GM12878 (cell line): ENCODE results near the gene SMIM44. TPM values are rescaled to one million over a fixed set of nuclear protein-coding genes. Genes with fewer than 3 reads are reported as not detected.

Experiments
- ATAC-seq: fragments of 200-7000 bp; cut with Tn5 transposase; 3 replicates; pipeline ENCODE4 v1.9.1; 2020; ENCODE audit warnings: mild to moderate bottlenecking, moderate library complexity
- BruUV-seq: library from RNA; stranded (reverse); fragments of 400-500 nt; replicated peaks from 2 replicates; lab custom pipeline; 2021; lab: Mats Ljungman, UMichigan
- CTCF ChIA-PET: fragments of 300-600 bp; sonication (Branson Sonifier 250); formaldehyde crosslinking; extraction: SDS; loops from one replicate; lab custom pipeline; 2021; ENCODE audit warnings: inconsistent platforms; lab: Yijun Ruan, JAX
- POLR2A ChIA-PET: fragments of 350-600 bp; formaldehyde crosslinking; extraction: SDS; loops from one replicate; lab custom pipeline; 2021; ENCODE audit warnings: inconsistent platforms; lab: Charles Lee
- RAD21 ChIA-PET: fragments of 300-600 bp; sonication (Branson Sonifier 250); formaldehyde crosslinking; loops from one replicate; lab custom pipeline; 2023; ENCODE audit warnings: antibody characterized with exemption; ENCODE audit not compliant: unreplicated experiment; lab: Charles Lee
- SMC1A ChIA-PET: fragments of 300-600 bp; sonication (Branson Sonifier 250); formaldehyde crosslinking; loops from one replicate; lab custom pipeline; 2023; ENCODE audit not compliant: unreplicated experiment, uncharacterized antibody; lab: Charles Lee
- DNase-seq: peaks from one replicate; pipeline ENCODE4 v3.0.0-alpha.2; 2011; ENCODE audit warnings: low read depth, low spot score
- FAIRE-seq: peaks from 3 replicates; lab custom pipeline; 2011; peaks lifted over from hg19 to GRCh38; lab: Jason Lieb, UNC
- H2AFZ ChIP-seq: 2 replicates; pipeline ENCODE4 v1.6.0; 2011; ENCODE audit warnings: low read depth, low read length, control low read depth; ENCODE audit not compliant: control insufficient read depth
- H3K27ac ChIP-seq: 2 replicates; pipeline ENCODE4 v1.5.1; 2011; ENCODE audit warnings: control low read depth; ENCODE audit not compliant: control insufficient read depth, insufficient read depth
- H3K27me3 ChIP-seq, 2 experiments: replicated peaks in 1 of 2; 2 replicates each; pipeline versions ENCODE4 v1.6.0 to v1.6.1; 2011; ENCODE audit warnings: low read length in 1 of 2; ENCODE audit not compliant: control insufficient read depth in 2 of 2, insufficient read depth in 2 of 2
- H3K36me3 ChIP-seq, 2 experiments: 2 replicates each; pipeline ENCODE4 v1.5.1; 2011; ENCODE audit warnings: low read length in 1 of 2; ENCODE audit not compliant: control insufficient read depth in 2 of 2, insufficient read depth in 2 of 2
- H3K4me1 ChIP-seq: 2 replicates; pipeline ENCODE4 v1.6.1; 2011; ENCODE audit warnings: mild to moderate bottlenecking, low read length, moderate library complexity, mixed read lengths; ENCODE audit not compliant: control insufficient read depth, insufficient read depth
- H3K4me2 ChIP-seq: 2 replicates; pipeline ENCODE4 v1.6.0; 2011; ENCODE audit warnings: control low read depth; ENCODE audit not compliant: control insufficient read depth, insufficient read depth
- H3K4me3 ChIP-seq: fragments of 200-600 bp; sonication (generic); 2 replicates; pipeline ENCODE4 v1.5.1; 2016
- H3K79me2 ChIP-seq: 2 replicates; pipeline ENCODE4 v1.6.0; 2011; ENCODE audit warnings: low read length; ENCODE audit not compliant: control insufficient read depth, insufficient read depth
- H3K9ac ChIP-seq: 2 replicates; pipeline ENCODE4 v1.8.0; 2011; ENCODE audit warnings: low read length, control low read depth, mixed read lengths; ENCODE audit not compliant: control insufficient read depth, insufficient read depth
- H3K9me3 ChIP-seq: replicated peaks from 3 replicates; pipeline ENCODE4 v1.5.1; 2011; ENCODE audit warnings: mild to moderate bottlenecking, low read length; ENCODE audit not compliant: control insufficient read depth, insufficient read depth
- H4K20me1 ChIP-seq: 2 replicates; pipeline ENCODE4 v1.6.0; 2011; ENCODE audit not compliant: control insufficient read depth, insufficient read depth
- ASH2L ChIP-seq: fragments of 300-600, 200-600 bp; sonication (generic); IDR thresholded peaks from 2 replicates; pipeline ENCODE4 v1.6.1; 2017; ENCODE audit warnings: low read depth, mild to moderate bottlenecking, borderline replicate concordance
- BHLHE40 ChIP-seq, 2 experiments: fragments of 450-650 bp in 1 of 2; IDR thresholded peaks; 2 replicates each; pipeline ENCODE4 v1.6.1; 2011 to 2017; ENCODE audit warnings: low read depth in 2 of 2, borderline replicate concordance in 1 of 2, improper control_type of control experiment in 1 of 2, low read length in 1 of 2, mild to moderate bottlenecking in 1 of 2
- CBFB ChIP-seq: IDR thresholded peaks from 2 replicates; pipeline ENCODE4 v1.6.1; 2016; ENCODE audit warnings: antibody characterized with exemption, low read depth
- CHD1 ChIP-seq: IDR thresholded peaks from 2 replicates; pipeline ENCODE4 v1.6.1; 2012; ENCODE audit warnings: low read depth, low read length, improper control_type of control experiment
- ESRRA ChIP-seq: IDR thresholded peaks from 2 replicates; pipeline ENCODE4 v1.6.1; 2012; ENCODE audit warnings: mild to moderate bottlenecking, low read length, improper control_type of control experiment
- HDGF ChIP-seq: fragments of 450-650 bp; IDR thresholded peaks from 2 replicates; pipeline ENCODE4 v1.6.1; 2016; ENCODE audit warnings: antibody characterized with exemption
- KLF5 ChIP-seq: fragments of 450-650 bp; IDR thresholded peaks from 2 replicates; pipeline ENCODE4 v1.6.1; 2014; ENCODE audit warnings: mild to moderate bottlenecking; ENCODE audit not compliant: partially characterized antibody
- MEF2B ChIP-seq: fragments of 450-650 bp; IDR thresholded peaks from 2 replicates; pipeline ENCODE4 v1.6.1; 2018; ENCODE audit warnings: mild to moderate bottlenecking, moderate library complexity; ENCODE audit not compliant: partially characterized antibody, poor library complexity, severe bottlenecking
- MTA2 ChIP-seq: fragments of 450-650 bp; IDR thresholded peaks from 2 replicates; pipeline ENCODE4 v1.6.1; 2016; ENCODE audit warnings: low read depth, mild to moderate bottlenecking, moderate library complexity
- MYB ChIP-seq: fragments of 150-350 bp; IDR thresholded peaks from 2 replicates; pipeline ENCODE4 v1.6.1; 2014; ENCODE audit warnings: mild to moderate bottlenecking, low read depth, low read length, borderline replicate concordance
- NRF1 ChIP-seq: conservative IDR thresholded peaks from 2 replicates; pipeline ENCODE4 v1.6.1; 2011; ENCODE audit warnings: mild to moderate bottlenecking, low read depth, low read length, improper control_type of control experiment
- PAX8 ChIP-seq: fragments of 450-650 bp; IDR thresholded peaks from 2 replicates; pipeline ENCODE4 v1.6.1; 2017; ENCODE audit warnings: mild to moderate bottlenecking, moderate library complexity
- PML ChIP-seq: IDR thresholded peaks from 2 replicates; pipeline ENCODE4 v1.6.1; 2012; ENCODE audit warnings: low read length, inconsistent platforms
- POLR2A ChIP-seq: IDR thresholded peaks from 2 replicates; pipeline ENCODE4 v1.6.1; 2011; ENCODE audit warnings: low read depth, mild to moderate bottlenecking, low read length
- POLR2AphosphoS2 ChIP-seq: IDR thresholded peaks from 2 replicates; pipeline ENCODE4 v1.6.1; 2011; ENCODE audit warnings: low read depth, mild to moderate bottlenecking, low read length, improper control_type of control experiment, moderate library complexity
- RUNX3 ChIP-seq: IDR thresholded peaks from 2 replicates; pipeline ENCODE4 v1.6.1; 2012; ENCODE audit warnings: low read length, inconsistent platforms
- USF1 ChIP-seq: IDR thresholded peaks from 2 replicates; pipeline ENCODE4 v1.6.1; 2011; ENCODE audit warnings: borderline replicate concordance, low read depth, mild to moderate bottlenecking, moderate library complexity, mixed read lengths, low read length; ENCODE audit not compliant: insufficient read depth; ENCODE audit errors: extremely low read length
- WGBS: methylation state at CpG from one replicate; pipeline ENCODE4 v1.1.6; 2016; ENCODE audit warnings: low lambda C conversion rate; ENCODE audit not compliant: insufficient replicate concordance, insufficient coverage; ENCODE audit errors: missing lambda C conversion rate; 5-methylcytosine and 5-hydroxymethylcytosine counted together
- in situ Hi-C: fragments of 300-500 bp; cut with MboI; formaldehyde crosslinking; loops from 9 replicates; pipeline ENCODE4 v1.14.3; 2018; ENCODE audit warnings: mixed read lengths
- intact Hi-C: fragments of 100-400 bp; cut with micrococcal nuclease; formaldehyde crosslinking; loops from one replicate; pipeline ENCODE4 v1.14.2; 2022; ENCODE audit not compliant: unreplicated experiment
- polyA plus RNA-seq, 11 experiments: library from polyadenylated mRNA; depleted of rRNA in 4 of 11; unstranded in 6 of 11; stranded (reverse) in 5 of 11; fragments of >200 nt; fragmentation: Nextera tagmentation in 4 of 11; fragmentation: Illumina TruSeq in 1 of 11; extraction: Ambion mirVana in 4 of 11; extraction: Trizol in 1 of 11; gene quantifications; 1 replicate in 1 of 11; 2 replicates in 10 of 11; pipeline versions ENCODE4 v1.2.1 to v1.2.3, GENCODE V29; 2011 to 2016; ENCODE audit warnings: inconsistent platforms in 2 of 11, missing spikeins in 2 of 11, low read depth in 1 of 11
- total RNA-seq, 4 experiments: library from RNA; depleted of rRNA in 3 of 4; stranded (reverse); fragments of >200 nt in 3 of 4; fragmentation: Illumina TruSeq in 1 of 4; extraction: Trizol in 1 of 4; gene quantifications; 2 replicates each; pipeline versions ENCODE4 v1.2.1 to v1.2.3, GENCODE V29; 2013 to 2021

The SMIM44 gene
- total and polyA plus RNA-seq, 10 of the 15 experiments (the other 5 are each of a cell fraction or from before 2014, with no cell fraction given) = not detected

DNA sequence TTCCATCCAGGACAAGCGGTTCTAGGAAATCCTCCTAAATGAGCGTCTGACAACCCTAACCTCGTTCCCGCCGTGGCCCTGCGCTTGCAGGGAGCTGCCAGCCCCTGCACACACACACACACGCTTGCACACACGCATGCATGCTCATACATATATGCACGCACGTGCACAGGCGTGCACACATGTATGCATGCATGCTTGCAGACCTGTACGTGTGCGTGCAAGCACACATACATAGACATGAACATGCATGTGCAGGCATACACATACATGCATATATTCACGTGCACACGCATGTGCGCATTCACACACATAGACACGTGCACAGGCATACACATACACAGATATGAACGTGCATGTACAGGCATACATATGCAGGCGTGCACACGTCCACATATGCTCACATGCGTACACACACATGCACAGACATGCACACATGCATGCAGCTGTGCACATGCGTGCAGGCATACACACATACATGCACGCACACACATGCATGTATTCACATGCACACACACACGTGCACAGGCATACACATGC, 38.5 kb downstream of the SMIM44 start:
- TF ChIP-seq POLR2A (peak; percentile 49; the same call in 1 of the 2 replicates), ASH2L (no peak)
- no peaks in the 10 kb centered on the region for H3K9me3 ChIP-seq
- DNase-seq (no peak), FAIRE-seq (no peak), ATAC-seq (no peak)
- no peak overlapping the region for H2AFZ ChIP-seq
- in situ Hi-C loops = no loop called here
- ChIA-PET RAD21 (no interaction called here), CTCF (no interaction called here), POLR2A (no interaction called here), SMC1A (no interaction called here)
- no peak overlapping the region for H3K4me3 ChIP-seq
- H3K27me3 ChIP-seq = no peaks in the 10 kb centered on the region
- no peak overlapping the region for H3K27ac ChIP-seq
- H3K9ac ChIP-seq = no peak overlapping the region
- BruUV-seq = no TSS peak
- intact Hi-C loops = loop anchor here (5.0 kb wide), 1 partner anchor 117 kb away; no protein-coding TSS in a partner anchor
- no peaks in the 10 kb centered on the region for H4K20me1 ChIP-seq
- H3K36me3 ChIP-seq = peaks cover 13 to 28% of the 10 kb centered on the region in 2 experiments; a peak in 3 of 4 replicates
- H3K79me2 ChIP-seq = no peaks in the 10 kb centered on the region
- H3K4me1 ChIP-seq = no peaks in the 10 kb centered on the region
- WGBS = 95% methylated on average over 24 of the region's 24 CpGs
- H3K4me2 ChIP-seq = no peak overlapping the region

DNA sequence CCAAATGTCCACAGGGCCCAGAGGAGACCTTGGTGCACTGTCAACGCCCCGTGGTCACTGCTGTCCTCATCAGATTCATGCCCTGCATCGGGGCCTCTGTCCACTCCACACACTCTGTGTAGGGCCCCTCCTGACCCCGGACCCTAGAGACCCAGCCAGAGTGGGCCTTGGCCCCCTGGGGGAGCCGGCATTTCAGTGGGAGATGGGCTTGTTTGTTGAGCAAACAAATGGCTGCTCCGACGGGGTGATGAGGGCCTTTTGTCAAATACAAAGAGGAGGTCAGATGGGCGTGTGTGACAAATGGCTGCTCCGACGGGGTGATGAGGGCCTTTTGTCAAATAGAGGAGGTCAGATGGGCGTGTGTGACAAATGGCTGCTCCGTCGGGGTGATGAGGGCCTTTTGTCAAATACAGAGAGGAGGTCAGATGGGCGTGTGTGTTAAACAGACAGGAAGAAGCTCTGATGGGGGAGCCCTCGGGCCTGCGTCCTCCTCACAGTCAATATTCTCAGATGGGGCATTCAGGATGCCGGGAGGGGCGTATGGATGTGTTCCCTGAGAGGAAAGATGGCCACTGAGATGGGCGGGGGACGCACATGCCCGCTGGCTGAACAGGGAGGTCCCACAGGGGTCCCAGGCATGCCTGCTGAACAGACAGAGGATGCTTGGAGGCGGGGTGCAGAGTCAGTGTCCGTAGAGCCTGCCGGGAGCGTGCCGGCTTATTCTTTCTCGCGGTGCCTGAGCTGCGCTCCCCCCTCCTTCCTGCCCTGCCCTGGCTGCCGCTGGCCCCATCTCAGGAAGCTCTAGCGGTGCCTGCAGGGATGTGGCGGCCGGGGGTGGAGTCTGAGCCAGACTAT, 39.2 kb downstream of the SMIM44 start:
- H3K4me3 ChIP-seq = no peak overlapping the region
- no peaks in the 10 kb centered on the region for H4K20me1 ChIP-seq
- intact Hi-C loops (loop anchor here (5.0 kb wide), 1 partner anchor 117 kb away; no protein-coding TSS in a partner anchor), in situ Hi-C loops (no loop called here)
- no peak for FAIRE-seq
- H3K4me1 ChIP-seq = no peaks in the 10 kb centered on the region
- ChIA-PET SMC1A (no interaction called here), RAD21 (no interaction called here), POLR2A (no interaction called here), CTCF (no interaction called here)
- no peak overlapping the region for H3K4me2 ChIP-seq
- peaks cover 13 to 27% of the 10 kb centered on the region in 2 experiments; a peak in 3 of 4 replicates for H3K36me3 ChIP-seq
- BruUV-seq = no TSS peak
- 77% methylated on average over 27 of the region's 33 CpGs for WGBS
- H3K9ac ChIP-seq = no peak overlapping the region
- no peaks in the 10 kb centered on the region for H3K9me3 ChIP-seq
- DNase-seq = no peak
- H3K79me2 ChIP-seq = no peaks in the 10 kb centered on the region
- no peaks in the 10 kb centered on the region for H3K27me3 ChIP-seq
- no peak overlapping the region for H2AFZ ChIP-seq
- no peak for ATAC-seq
- no peak overlapping the region for H3K27ac ChIP-seq
- TF ChIP-seq PAX8 (no peak), KLF5 (no peak), ESRRA (no peak), BHLHE40 (IDR thresholded peaks at IDR 0.05; ENCODE audit: borderline replicate concordance in 1 of 2, low read depth in 2 of 2, low read length in 1 of 2) (no peak), CHD1 (no peak), NRF1 (no peak), MTA2 (no peak), CBFB (no peak), POLR2AphosphoS2 (no peak), PML (no peak), HDGF (no peak), MEF2B (no peak), USF1 (no peak), RUNX3 (no peak), MYB (no peak)
